ENCODE measurements around the gene BBOF1. TPM values are rescaled to one million over a fixed set of nuclear protein-coding genes. Genes with fewer than 3 reads are reported as not detected.

Gene BBOF1
- total and polyA plus RNA-seq, 9 of the 15 experiments (the other 6 are each of a cell fraction or from before 2014, with no cell fraction given): 1.3 to 4.9 (median 4.2) TPM

DNA sequence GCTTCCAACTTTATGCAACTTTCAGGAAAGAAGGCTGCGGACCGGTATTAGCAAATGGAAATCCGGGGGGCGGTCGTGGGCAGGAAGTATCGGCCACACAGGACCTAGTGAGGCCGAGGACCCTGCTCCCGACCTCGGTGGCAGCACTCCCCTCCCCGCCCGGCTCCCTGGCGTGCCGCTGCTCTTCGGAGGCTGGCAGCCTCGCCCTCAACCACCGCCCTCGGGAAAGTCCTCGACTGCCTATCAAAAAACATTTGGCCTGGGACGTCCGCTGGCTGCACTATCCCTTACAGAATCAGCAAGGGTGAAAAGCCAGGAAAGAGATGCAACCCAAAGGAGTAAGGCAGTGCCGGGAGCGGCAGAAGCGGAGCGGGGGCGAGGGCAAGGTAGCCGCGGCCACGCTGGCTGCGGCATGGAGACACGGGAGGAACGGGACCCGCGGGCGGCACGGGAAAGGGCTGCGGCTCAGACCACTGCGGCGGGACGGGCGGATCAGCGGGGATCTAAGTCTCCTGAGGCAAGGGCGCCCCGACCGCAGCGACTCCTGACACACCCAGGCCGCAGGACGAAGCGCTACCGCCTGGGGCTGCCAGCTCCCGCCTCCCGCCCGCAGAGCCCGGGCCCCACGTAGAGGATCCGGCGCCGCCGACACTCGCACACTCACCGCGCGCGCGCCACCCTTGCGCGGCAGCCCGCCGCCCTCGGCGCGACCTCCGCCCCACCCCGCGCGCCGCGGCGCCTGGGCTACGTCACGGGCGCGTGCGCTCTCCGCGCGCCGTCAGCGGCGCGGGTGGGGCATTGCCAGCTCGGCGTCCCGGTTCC, at the start of gene BBOF1, which contains the start of gene ENTPD5 (continued):
- TF ChIP-seq RCOR1 (IDR thresholded peaks at IDR 0.05; ENCODE audit: borderline replicate concordance in 1 of 2, low read depth in 2 of 2, low read length in 2 of 2) (0 out of 4 replicates have a peak, but pooled peaks of 1 of the 2 experiments have one; percentile 48), BHLHE40 (IDR thresholded peaks at IDR 0.05; ENCODE audit: low read length) (peak; percentile 8; the same call in 1 of the 2 replicates), TCFL5 (CRISPR knock-in tag; conservative IDR thresholded peaks at IDR 0.05) (no peak), CBFA2T2 (conservative IDR thresholded peaks at IDR 0.05) (no peak), NBN (IDR thresholded peaks at IDR 0.05; ENCODE audit: low read depth) (no peak), CHD2 (IDR thresholded peaks at IDR 0.05; ENCODE audit: low read depth, low read length) (no peak), NR2F6 (CRISPR knock-in tag; IDR thresholded peaks at IDR 0.05) (no peak), ATF7 (IDR thresholded peaks at IDR 0.05) (peak; percentile 48; the same call in 1 of the 2 replicates), HCFC1 (IDR thresholded peaks at IDR 0.05; ENCODE audit: low read depth, low read length) (peak; percentile 75), ESRRB (CRISPR knock-in tag; IDR thresholded peaks at IDR 0.05; ENCODE audit: borderline replicate concordance) (no peak), BCL6 (CRISPR knock-in tag; IDR thresholded peaks at IDR 0.05) (no peak), SAP30 (IDR thresholded peaks at IDR 0.05; ENCODE audit: borderline replicate concordance, insufficient read depth, low read depth, low read length, poor library complexity, severe bottlenecking) (no peak)
- TF ChIP-seq, protein P1, sequence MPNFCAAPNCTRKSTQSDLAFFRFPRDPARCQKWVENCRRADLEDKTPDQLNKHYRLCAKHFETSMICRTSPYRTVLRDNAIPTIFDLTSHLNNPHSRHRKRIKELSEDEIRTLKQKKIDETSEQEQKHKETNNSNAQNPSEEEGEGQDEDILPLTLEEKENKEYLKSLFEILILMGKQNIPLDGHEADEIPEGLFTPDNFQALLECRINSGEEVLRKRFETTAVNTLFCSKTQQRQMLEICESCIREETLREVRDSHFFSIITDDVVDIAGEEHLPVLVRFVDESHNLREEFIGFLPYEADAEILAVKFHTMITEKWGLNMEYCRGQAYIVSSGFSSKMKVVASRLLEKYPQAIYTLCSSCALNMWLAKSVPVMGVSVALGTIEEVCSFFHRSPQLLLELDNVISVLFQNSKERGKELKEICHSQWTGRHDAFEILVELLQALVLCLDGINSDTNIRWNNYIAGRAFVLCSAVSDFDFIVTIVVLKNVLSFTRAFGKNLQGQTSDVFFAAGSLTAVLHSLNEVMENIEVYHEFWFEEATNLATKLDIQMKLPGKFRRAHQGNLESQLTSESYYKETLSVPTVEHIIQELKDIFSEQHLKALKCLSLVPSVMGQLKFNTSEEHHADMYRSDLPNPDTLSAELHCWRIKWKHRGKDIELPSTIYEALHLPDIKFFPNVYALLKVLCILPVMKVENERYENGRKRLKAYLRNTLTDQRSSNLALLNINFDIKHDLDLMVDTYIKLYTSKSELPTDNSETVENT (CRISPR knock-in tag; IDR thresholded peaks at IDR 0.05): peak; percentile 66; the same call in 1 of the 2 replicates
- TF ChIP-seq, protein P2, sequence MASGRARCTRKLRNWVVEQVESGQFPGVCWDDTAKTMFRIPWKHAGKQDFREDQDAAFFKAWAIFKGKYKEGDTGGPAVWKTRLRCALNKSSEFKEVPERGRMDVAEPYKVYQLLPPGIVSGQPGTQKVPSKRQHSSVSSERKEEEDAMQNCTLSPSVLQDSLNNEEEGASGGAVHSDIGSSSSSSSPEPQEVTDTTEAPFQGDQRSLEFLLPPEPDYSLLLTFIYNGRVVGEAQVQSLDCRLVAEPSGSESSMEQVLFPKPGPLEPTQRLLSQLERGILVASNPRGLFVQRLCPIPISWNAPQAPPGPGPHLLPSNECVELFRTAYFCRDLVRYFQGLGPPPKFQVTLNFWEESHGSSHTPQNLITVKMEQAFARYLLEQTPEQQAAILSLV (tag; IDR thresholded peaks at IDR 0.05): no peak
- TF ChIP-seq, protein P3, sequence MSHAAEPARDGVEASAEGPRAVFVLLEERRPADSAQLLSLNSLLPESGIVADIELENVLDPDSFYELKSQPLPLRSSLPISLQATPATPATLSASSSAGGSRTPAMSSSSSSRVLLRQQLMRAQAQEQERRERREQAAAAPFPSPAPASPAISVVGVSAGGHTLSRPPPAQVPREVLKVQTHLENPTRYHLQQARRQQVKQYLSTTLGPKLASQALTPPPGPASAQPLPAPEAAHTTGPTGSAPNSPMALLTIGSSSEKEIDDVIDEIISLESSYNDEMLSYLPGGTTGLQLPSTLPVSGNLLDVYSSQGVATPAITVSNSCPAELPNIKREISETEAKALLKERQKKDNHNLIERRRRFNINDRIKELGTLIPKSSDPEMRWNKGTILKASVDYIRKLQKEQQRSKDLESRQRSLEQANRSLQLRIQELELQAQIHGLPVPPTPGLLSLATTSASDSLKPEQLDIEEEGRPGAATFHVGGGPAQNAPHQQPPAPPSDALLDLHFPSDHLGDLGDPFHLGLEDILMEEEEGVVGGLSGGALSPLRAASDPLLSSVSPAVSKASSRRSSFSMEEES (CRISPR knock-in tag; IDR thresholded peaks at IDR 0.05): no peak
- TF ChIP-seq, protein P4, sequence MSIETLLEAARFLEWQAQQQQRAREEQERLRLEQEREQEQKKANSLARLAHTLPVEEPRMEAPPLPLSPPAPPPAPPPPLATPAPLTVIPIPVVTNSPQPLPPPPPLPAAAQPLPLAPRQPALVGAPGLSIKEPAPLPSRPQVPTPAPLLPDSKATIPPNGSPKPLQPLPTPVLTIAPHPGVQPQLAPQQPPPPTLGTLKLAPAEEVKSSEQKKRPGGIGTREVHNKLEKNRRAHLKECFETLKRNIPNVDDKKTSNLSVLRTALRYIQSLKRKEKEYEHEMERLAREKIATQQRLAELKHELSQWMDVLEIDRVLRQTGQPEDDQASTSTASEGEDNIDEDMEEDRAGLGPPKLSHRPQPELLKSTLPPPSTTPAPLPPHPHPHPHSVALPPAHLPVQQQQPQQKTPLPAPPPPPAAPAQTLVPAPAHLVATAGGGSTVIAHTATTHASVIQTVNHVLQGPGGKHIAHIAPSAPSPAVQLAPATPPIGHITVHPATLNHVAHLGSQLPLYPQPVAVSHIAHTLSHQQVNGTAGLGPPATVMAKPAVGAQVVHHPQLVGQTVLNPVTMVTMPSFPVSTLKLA (conservative IDR thresholded peaks at IDR 0.05): 0 out of 4 replicates have a peak, but pooled peaks of 1 of the 2 experiments have one; percentile 35
- TF ChIP-seq, protein P5, sequence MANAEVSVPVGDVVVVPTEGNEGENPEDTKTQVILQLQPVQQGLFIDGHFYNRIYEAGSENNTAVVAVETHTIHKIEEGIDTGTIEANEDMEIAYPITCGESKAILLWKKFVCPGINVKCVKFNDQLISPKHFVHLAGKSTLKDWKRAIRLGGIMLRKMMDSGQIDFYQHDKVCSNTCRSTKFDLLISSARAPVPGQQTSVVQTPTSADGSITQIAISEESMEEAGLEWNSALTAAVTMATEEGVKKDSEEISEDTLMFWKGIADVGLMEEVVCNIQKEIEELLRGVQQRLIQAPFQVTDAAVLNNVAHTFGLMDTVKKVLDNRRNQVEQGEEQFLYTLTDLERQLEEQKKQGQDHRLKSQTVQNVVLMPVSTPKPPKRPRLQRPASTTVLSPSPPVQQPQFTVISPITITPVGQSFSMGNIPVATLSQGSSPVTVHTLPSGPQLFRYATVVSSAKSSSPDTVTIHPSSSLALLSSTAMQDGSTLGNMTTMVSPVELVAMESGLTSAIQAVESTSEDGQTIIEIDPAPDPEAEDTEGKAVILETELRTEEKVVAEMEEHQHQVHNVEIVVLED (CRISPR knock-in tag; IDR thresholded peaks at IDR 0.05): peak; percentile 94

Measured in K562 (cell line).